ENCODE data around the gene UBXN10.

Gene UBXN10

GRCh38 chr1:20189664-20190063 lies 3.8 kb downstream of the UBXN10 start:
- FAIRE-seq: no peak
- TF ChIP-seq, protein P1, sequence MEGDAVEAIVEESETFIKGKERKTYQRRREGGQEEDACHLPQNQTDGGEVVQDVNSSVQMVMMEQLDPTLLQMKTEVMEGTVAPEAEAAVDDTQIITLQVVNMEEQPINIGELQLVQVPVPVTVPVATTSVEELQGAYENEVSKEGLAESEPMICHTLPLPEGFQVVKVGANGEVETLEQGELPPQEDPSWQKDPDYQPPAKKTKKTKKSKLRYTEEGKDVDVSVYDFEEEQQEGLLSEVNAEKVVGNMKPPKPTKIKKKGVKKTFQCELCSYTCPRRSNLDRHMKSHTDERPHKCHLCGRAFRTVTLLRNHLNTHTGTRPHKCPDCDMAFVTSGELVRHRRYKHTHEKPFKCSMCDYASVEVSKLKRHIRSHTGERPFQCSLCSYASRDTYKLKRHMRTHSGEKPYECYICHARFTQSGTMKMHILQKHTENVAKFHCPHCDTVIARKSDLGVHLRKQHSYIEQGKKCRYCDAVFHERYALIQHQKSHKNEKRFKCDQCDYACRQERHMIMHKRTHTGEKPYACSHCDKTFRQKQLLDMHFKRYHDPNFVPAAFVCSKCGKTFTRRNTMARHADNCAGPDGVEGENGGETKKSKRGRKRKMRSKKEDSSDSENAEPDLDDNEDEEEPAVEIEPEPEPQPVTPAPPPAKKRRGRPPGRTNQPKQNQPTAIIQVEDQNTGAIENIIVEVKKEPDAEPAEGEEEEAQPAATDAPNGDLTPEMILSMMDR (IDR thresholded peaks at IDR 0.05; ENCODE audit: insufficient read depth, missing control alignments): no peak
- DNase-seq (ENCODE audit: insufficient read length, low spot score): no peak

GRCh38 chr1:20190256-20191160 lies 4.6 kb downstream of the UBXN10 start:
- no peak for FAIRE-seq
- TF ChIP-seq, protein P1 (IDR thresholded peaks at IDR 0.05; ENCODE audit: insufficient read depth, missing control alignments): no peak
- no peak for DNase-seq (ENCODE audit: insufficient read length, low spot score)

GRCh38 chr1:20191266-20191825 lies 5.5 kb downstream of the UBXN10 start:
- FAIRE-seq (no peak), DNase-seq (ENCODE audit: insufficient read length, low spot score) (no peak)
- TF ChIP-seq, protein P1 (IDR thresholded peaks at IDR 0.05; ENCODE audit: insufficient read depth, missing control alignments): no peak

- TF ChIP-seq, protein P1 (IDR thresholded peaks at IDR 0.05; ENCODE audit: insufficient read depth, missing control alignments): no peak
- FAIRE-seq (no peak), DNase-seq (ENCODE audit: insufficient read length, low spot score) (no peak)
Measured at GRCh38 chr1:20192364-20192763, 6.5 kb downstream of the UBXN10 start.

- TF ChIP-seq, protein P1 (IDR thresholded peaks at IDR 0.05; ENCODE audit: insufficient read depth, missing control alignments): no peak
- DNase-seq (ENCODE audit: insufficient read length, low spot score) (no peak), FAIRE-seq (no peak)
Measured at GRCh38 chr1:20192871-20193411, 7.0 kb downstream of the UBXN10 start.

DNA sequence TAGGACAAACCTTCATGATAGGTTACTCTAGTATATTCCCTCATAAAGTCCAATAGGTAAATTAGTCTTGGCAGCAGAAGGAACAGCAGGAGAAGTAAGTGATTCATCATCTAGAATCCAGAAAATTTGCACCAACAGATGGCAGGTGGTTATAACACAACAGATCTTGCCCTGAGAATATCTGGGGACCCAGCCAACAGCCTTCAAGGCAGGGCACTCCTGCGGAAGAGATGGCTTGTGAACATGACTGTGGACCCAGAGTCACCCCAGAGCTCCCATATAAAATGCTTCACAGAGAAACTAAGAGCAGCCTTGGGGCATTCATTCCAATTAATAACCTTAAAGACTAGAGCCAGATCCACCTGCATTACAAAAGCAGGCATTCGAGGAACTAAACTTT lies 8.3 kb downstream of the UBXN10 start:
- TF ChIP-seq, protein P1 (IDR thresholded peaks at IDR 0.05; ENCODE audit: insufficient read depth, missing control alignments): no peak
- DNase-seq (ENCODE audit: insufficient read length, low spot score): no peak
- no peak for FAIRE-seq

Data from D721Med (cell line).